ENCODE data around the gene HTATIP2. TPM values are rescaled to one million over a fixed set of nuclear protein-coding genes. Genes with fewer than 3 reads are reported as not detected.

HTATIP2 gene
- total RNA-seq, 1 experiment from 2014 or later, result 48.3 TPM

DNA sequence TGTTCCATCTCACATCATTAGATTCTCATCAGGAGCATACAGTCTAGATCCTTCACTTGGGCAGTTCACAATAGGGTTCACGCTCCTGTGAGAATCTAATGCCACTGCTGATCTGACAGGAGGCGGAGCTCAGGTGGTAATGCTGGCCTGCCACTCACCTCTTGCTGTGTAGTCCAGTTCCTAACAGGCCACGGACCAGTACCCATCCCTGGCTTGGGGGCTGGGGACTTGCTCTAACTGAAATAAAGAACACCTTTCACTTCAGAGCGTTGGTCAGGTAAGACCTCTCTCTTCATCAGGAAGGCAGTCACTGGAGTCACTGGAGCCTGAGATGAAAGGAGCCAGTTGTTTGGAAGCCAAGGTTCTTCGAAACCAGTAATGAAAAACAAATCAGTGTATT lies 65.7 kb downstream of the HTATIP2 start:
- H3K27me3 ChIP-seq (ENCODE audit: low read length), result no peaks in the 10 kb centered on the region
- BruUV-seq (replicated peaks), result no TSS peak
- no peak overlapping the region for H3K9ac ChIP-seq (ENCODE audit: low read length)
- CTCF ChIA-PET, result no interaction called here
- no peak overlapping the region for H3K4me2 ChIP-seq (ENCODE audit: low read length)
- no peaks in the 10 kb centered on the region for H3F3A ChIP-seq (ENCODE audit: low read length, unreplicated experiment)
- H3K9me3 ChIP-seq (ENCODE audit: low read length), result no peaks in the 10 kb centered on the region
- no peaks in the 10 kb centered on the region for H3K9me2 ChIP-seq (replicated peaks; ENCODE audit: low read length)
- no peak overlapping the region for H3K27ac ChIP-seq (ENCODE audit: low read length)
- no peaks in the 10 kb centered on the region for H4K20me1 ChIP-seq (ENCODE audit: low read length)
- ATAC-seq, result no peak
- DNase-seq, result no peak
- no peaks in the 10 kb centered on the region for H3K79me2 ChIP-seq (ENCODE audit: low read length)
- intact Hi-C loops (cut with micrococcal nuclease), result no loop called here
- H3K36me3 ChIP-seq (ENCODE audit: low read depth, low read length), result peaks cover 4% of the 10 kb centered on the region; the same call in 1 of the 2 replicates
- no peaks in the 10 kb centered on the region for H3K4me1 ChIP-seq (ENCODE audit: insufficient read depth, low read length)
- TF ChIP-seq EZH2 (IDR thresholded peaks at IDR 0.05; ENCODE audit: low read length, unreplicated experiment) (no peak), EZH2phosphoT487 (IDR thresholded peaks at IDR 0.05; ENCODE audit: borderline replicate concordance, low read length) (no peak), CTCF (conservative IDR thresholded peaks at IDR 0.05; ENCODE audit: low read depth, low read length) (no peak)
- H2AFZ ChIP-seq (ENCODE audit: low read length), result no peak overlapping the region
- POLR2A ChIA-PET (ENCODE audit: unreplicated experiment), result no interaction called here
- no peak overlapping the region for H3K4me3 ChIP-seq (ENCODE audit: low read length)

Other genes starting within 250 kb of the HTATIP2 start
- not detected in 2 replicates for gene DBX1, start 203.2 kb upstream of the HTATIP2 start, total RNA-seq (2014; rRNA removed)
- 43.7 and 50.3 TPM in 2 replicates for gene PRMT3, start 24.0 kb downstream of the HTATIP2 start, total RNA-seq (2014; rRNA removed)
- not detected in 2 replicates for gene SLC6A5, start 235.9 kb downstream of the HTATIP2 start, total RNA-seq (2014; rRNA removed)